K562 (cell line): ENCODE results near the gene F8A1. TPM values are rescaled to one million over a fixed set of nuclear protein-coding genes. Genes with fewer than 3 reads are reported as not detected.

Experiments
- microRNA counts: library from miRNA; unstranded; fragments of <30 nt; microRNA quantifications from one replicate; lab custom pipeline; 2016
- microRNA-seq: library from miRNA; unstranded; fragments of <30 nt; microRNA quantifications from one replicate; pipeline ENCODE4, GENCODE V29; 2018; ENCODE audit warnings: borderline microRNAs expressed
- polyA plus RNA-seq, 8 experiments: library from polyadenylated mRNA; depleted of rRNA in 4 of 8; stranded (reverse) in 5 of 8; unstranded in 3 of 8; fragments of >200 nt; fragmentation: Nextera tagmentation in 2 of 8; fragmentation: Illumina TruSeq in 1 of 8; extraction: Ambion mirVana in 2 of 8; extraction: Trizol in 1 of 8; gene quantifications; 2 replicates each; pipeline versions ENCODE4 v1.2.1 to v1.2.3, GENCODE V29; 2011 to 2014; ENCODE audit warnings: inconsistent platforms in 1 of 8, missing spikeins in 1 of 8
- small RNA-seq: library from RNA; depleted of rRNA; stranded (forward); fragments of <200 nt; gene quantifications from one replicate; pipeline ENCODE3, GENCODE V24; 2014
- total RNA-seq, 7 experiments: library from RNA; depleted of rRNA in 6 of 7; stranded (reverse); fragments of >200 nt in 6 of 7; fragmentation: Illumina TruSeq in 2 of 7; extraction: Trizol in 2 of 7; gene quantifications; 2 replicates each; pipeline versions ENCODE4 v1.2.1 to v1.2.3, GENCODE V29; 2011 to 2021; ENCODE audit warnings: low replicate concordance in 1 of 7

F8A1 gene
- total and polyA plus RNA-seq, 9 of the 15 experiments (the other 6 are each of a cell fraction or from before 2014, with no cell fraction given) = 0.11 to 0.27 TPM; not detected in 7

MicroRNAs encoded within 50 kb of the gene (microRNA counts, 767-probe panel; counts per million panel counts)
- microRNA hsa-miR-1184 (lab: Ali Mortazavi, UCI) = not detected

Small RNAs within 50 kb of the gene (microRNA-seq; reads per million reads assigned to microRNA genes)
- gene MIR1184-1 = not detected

Small RNAs within 50 kb of the gene (small RNA-seq; reads per million reads assigned to genes)
- gene MIR1184-1 = not detected

Other genes starting within 250 kb of the F8A1 start
Only the 7 nearest of the 10 such genes appear.
- gene GAB3, start 135.3 kb upstream of the F8A1 start, total RNA-seq (2014; rRNA removed) = 19.8 and 20.7 TPM in 2 replicates
- gene GAB3, start 135.3 kb upstream of the F8A1 start, total RNA-seq (2014; rRNA removed; fragmentation: Illumina TruSeq; extraction: Trizol) = 22.7 and 24.8 TPM in 2 replicates
- gene GAB3, start 135.3 kb upstream of the F8A1 start, total RNA-seq (2015; rRNA removed; fragmentation: Illumina TruSeq; extraction: Trizol) = 16.1 TPM in 2 replicates
- 23.3 and 25.6 TPM in 2 replicates for gene GAB3, start 135.3 kb upstream of the F8A1 start, total RNA-seq (2021)
- 21.4 and 30.7 TPM in 2 replicates for gene GAB3, start 135.3 kb upstream of the F8A1 start, polyA plus RNA-seq (2011; rRNA removed)
- gene GAB3, start 135.3 kb upstream of the F8A1 start, polyA plus RNA-seq (2014; fragmentation: Illumina TruSeq; extraction: Trizol) = 26.2 and 31.4 TPM in 2 replicates
- 10 to 100 TPM; 19.3 to 20.1 TPM for gene GAB3, start 135.3 kb upstream of the F8A1 start, polyA plus RNA-seq (2014; fragmentation: Nextera tagmentation; extraction: Ambion mirVana)
- gene GAB3, start 135.3 kb upstream of the F8A1 start, polyA plus RNA-seq (2014; rRNA removed) = 18.3 and 20.2 TPM in 2 replicates
- 160 and 212 TPM in 2 replicates for gene DKC1, start 123.5 kb upstream of the F8A1 start, total RNA-seq (2014; rRNA removed)
- gene DKC1, start 123.5 kb upstream of the F8A1 start, total RNA-seq (2014; rRNA removed; fragmentation: Illumina TruSeq; extraction: Trizol) = 208 and 229 TPM in 2 replicates
- gene DKC1, start 123.5 kb upstream of the F8A1 start, total RNA-seq (2015; rRNA removed; fragmentation: Illumina TruSeq; extraction: Trizol) = 239 and 241 TPM in 2 replicates
- gene DKC1, start 123.5 kb upstream of the F8A1 start, total RNA-seq (2021) = 191 and 205 TPM in 2 replicates
- 210 and 219 TPM in 2 replicates for gene DKC1, start 123.5 kb upstream of the F8A1 start, polyA plus RNA-seq (2011; rRNA removed)
- 250 and 260 TPM in 2 replicates for gene DKC1, start 123.5 kb upstream of the F8A1 start, polyA plus RNA-seq (2014; fragmentation: Illumina TruSeq; extraction: Trizol)
- gene DKC1, start 123.5 kb upstream of the F8A1 start, polyA plus RNA-seq (2014; fragmentation: Nextera tagmentation; extraction: Ambion mirVana) = 100 to 1,000 TPM; 209 to 313 TPM
- 217 and 230 TPM in 2 replicates for gene DKC1, start 123.5 kb upstream of the F8A1 start, polyA plus RNA-seq (2014; rRNA removed)
- 276 and 289 TPM in 2 replicates for gene MPP1, start 80.9 kb upstream of the F8A1 start, total RNA-seq (2014; rRNA removed)
- 267 and 280 TPM in 2 replicates for gene MPP1, start 80.9 kb upstream of the F8A1 start, total RNA-seq (2014; rRNA removed; fragmentation: Illumina TruSeq; extraction: Trizol)
- 220 and 227 TPM in 2 replicates for gene MPP1, start 80.9 kb upstream of the F8A1 start, total RNA-seq (2015; rRNA removed; fragmentation: Illumina TruSeq; extraction: Trizol)
- gene MPP1, start 80.9 kb upstream of the F8A1 start, total RNA-seq (2021) = 290 and 305 TPM in 2 replicates
- 354 and 391 TPM in 2 replicates for gene MPP1, start 80.9 kb upstream of the F8A1 start, polyA plus RNA-seq (2011; rRNA removed)
- 339 and 395 TPM in 2 replicates for gene MPP1, start 80.9 kb upstream of the F8A1 start, polyA plus RNA-seq (2014; fragmentation: Illumina TruSeq; extraction: Trizol)
- 100 to 1,000 TPM; 271 to 305 TPM for gene MPP1, start 80.9 kb upstream of the F8A1 start, polyA plus RNA-seq (2014; fragmentation: Nextera tagmentation; extraction: Ambion mirVana)
- 283 and 336 TPM in 2 replicates for gene MPP1, start 80.9 kb upstream of the F8A1 start, polyA plus RNA-seq (2014; rRNA removed)
- not detected in 2 replicates for gene SMIM9, start 51.7 kb upstream of the F8A1 start, total RNA-seq (2014; rRNA removed)
- not detected in 2 replicates for gene SMIM9, start 51.7 kb upstream of the F8A1 start, total RNA-seq (2014; rRNA removed; fragmentation: Illumina TruSeq; extraction: Trizol)
- not detected in 2 replicates for gene SMIM9, start 51.7 kb upstream of the F8A1 start, total RNA-seq (2015; rRNA removed; fragmentation: Illumina TruSeq; extraction: Trizol)
- gene SMIM9, start 51.7 kb upstream of the F8A1 start, total RNA-seq (2021) = not detected in 2 replicates
- not detected in 2 replicates for gene SMIM9, start 51.7 kb upstream of the F8A1 start, polyA plus RNA-seq (2011; rRNA removed)
- not detected in 2 replicates for gene SMIM9, start 51.7 kb upstream of the F8A1 start, polyA plus RNA-seq (2014; fragmentation: Illumina TruSeq; extraction: Trizol)
- under 1 TPM in 1 of 2 experiments, not detected in 1; 0.08 TPM for gene SMIM9, start 51.7 kb upstream of the F8A1 start, polyA plus RNA-seq (2014; fragmentation: Nextera tagmentation; extraction: Ambion mirVana)
- gene SMIM9, start 51.7 kb upstream of the F8A1 start, polyA plus RNA-seq (2014; rRNA removed) = not detected in 2 replicates
- 0.59 and 1.3 TPM in 2 replicates for gene F8, start 136.4 kb downstream of the F8A1 start, total RNA-seq (2014; rRNA removed)
- gene F8, start 136.4 kb downstream of the F8A1 start, total RNA-seq (2014; rRNA removed; fragmentation: Illumina TruSeq; extraction: Trizol) = 0.91 and 0.93 TPM in 2 replicates
- gene F8, start 136.4 kb downstream of the F8A1 start, total RNA-seq (2015; rRNA removed; fragmentation: Illumina TruSeq; extraction: Trizol) = 1.7 and 2.2 TPM in 2 replicates
- gene F8, start 136.4 kb downstream of the F8A1 start, total RNA-seq (2021) = 1.2 and 1.8 TPM in 2 replicates
- 3.8 and 6.4 TPM in 2 replicates for gene F8, start 136.4 kb downstream of the F8A1 start, polyA plus RNA-seq (2011; rRNA removed)
- gene F8, start 136.4 kb downstream of the F8A1 start, polyA plus RNA-seq (2014; fragmentation: Illumina TruSeq; extraction: Trizol) = 0.78 and 0.95 TPM in 2 replicates
- under 1 TPM; 0.80 to 0.91 TPM for gene F8, start 136.4 kb downstream of the F8A1 start, polyA plus RNA-seq (2014; fragmentation: Nextera tagmentation; extraction: Ambion mirVana)
- gene F8, start 136.4 kb downstream of the F8A1 start, polyA plus RNA-seq (2014; rRNA removed) = 0.12 and 0.41 TPM in 2 replicates
- gene FUNDC2, start 140.5 kb downstream of the F8A1 start, total RNA-seq (2014; rRNA removed) = 50.3 and 50.6 TPM in 2 replicates
- gene FUNDC2, start 140.5 kb downstream of the F8A1 start, total RNA-seq (2014; rRNA removed; fragmentation: Illumina TruSeq; extraction: Trizol) = 123 and 140 TPM in 2 replicates
- gene FUNDC2, start 140.5 kb downstream of the F8A1 start, total RNA-seq (2015; rRNA removed; fragmentation: Illumina TruSeq; extraction: Trizol) = 90.4 and 98.8 TPM in 2 replicates
- gene FUNDC2, start 140.5 kb downstream of the F8A1 start, total RNA-seq (2021) = 90.2 and 91.2 TPM in 2 replicates
- 235 and 257 TPM in 2 replicates for gene FUNDC2, start 140.5 kb downstream of the F8A1 start, polyA plus RNA-seq (2011; rRNA removed)
- 143 and 170 TPM in 2 replicates for gene FUNDC2, start 140.5 kb downstream of the F8A1 start, polyA plus RNA-seq (2014; fragmentation: Illumina TruSeq; extraction: Trizol)
- gene FUNDC2, start 140.5 kb downstream of the F8A1 start, polyA plus RNA-seq (2014; fragmentation: Nextera tagmentation; extraction: Ambion mirVana) = 100 to 1,000 TPM; 146 to 185 TPM
- gene FUNDC2, start 140.5 kb downstream of the F8A1 start, polyA plus RNA-seq (2014; rRNA removed) = 99.2 and 105 TPM in 2 replicates
- gene CMC4, start 184.8 kb downstream of the F8A1 start, total RNA-seq (2014; rRNA removed) = 10.4 and 12.2 TPM in 2 replicates
- gene CMC4, start 184.8 kb downstream of the F8A1 start, total RNA-seq (2014; rRNA removed; fragmentation: Illumina TruSeq; extraction: Trizol) = 8.0 and 9.1 TPM in 2 replicates
- gene CMC4, start 184.8 kb downstream of the F8A1 start, total RNA-seq (2015; rRNA removed; fragmentation: Illumina TruSeq; extraction: Trizol) = 8.2 and 10.2 TPM in 2 replicates
- gene CMC4, start 184.8 kb downstream of the F8A1 start, total RNA-seq (2021) = 5.3 and 5.4 TPM in 2 replicates
- gene CMC4, start 184.8 kb downstream of the F8A1 start, polyA plus RNA-seq (2011; rRNA removed) = 14.6 and 16.2 TPM in 2 replicates
- 12.4 and 13.8 TPM in 2 replicates for gene CMC4, start 184.8 kb downstream of the F8A1 start, polyA plus RNA-seq (2014; fragmentation: Illumina TruSeq; extraction: Trizol)
- gene CMC4, start 184.8 kb downstream of the F8A1 start, polyA plus RNA-seq (2014; fragmentation: Nextera tagmentation; extraction: Ambion mirVana) = 1 to 10 TPM; 3.5 to 6.3 TPM
- gene CMC4, start 184.8 kb downstream of the F8A1 start, polyA plus RNA-seq (2014; rRNA removed) = 16.9 and 19.8 TPM in 2 replicates